ENCODE data around the gene KCNS1. TPM values are rescaled to one million over a fixed set of nuclear protein-coding genes. Genes with fewer than 3 reads are reported as not detected.
A peak's percentile ranks its signal among the peaks of the same experiment; 100 is the strongest.

KCNS1 gene
- total RNA-seq, 1 experiment from 2014 or later: not detected

DNA sequence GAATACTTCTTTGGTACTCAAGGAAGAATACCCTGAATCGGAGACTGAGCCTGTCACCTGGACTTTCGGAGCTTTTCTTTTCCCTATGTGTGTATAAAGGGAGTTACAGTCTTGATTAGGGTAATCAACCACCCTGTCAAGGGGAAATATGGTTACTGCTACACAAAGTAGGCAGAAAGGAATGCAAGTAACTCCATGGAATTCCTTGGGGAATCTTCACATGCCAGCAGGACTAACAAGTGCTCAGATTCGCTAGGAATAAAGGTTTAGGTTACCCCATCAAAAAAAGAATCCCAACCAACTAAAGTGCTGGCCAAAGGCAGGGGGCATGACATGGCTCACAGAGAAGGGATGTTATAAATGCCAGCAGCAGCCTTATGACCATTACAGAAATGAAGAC is 10.4 kb downstream of the KCNS1 start:
- Histone ChIP-seq H3K9me2 (replicated peaks; ENCODE audit: low read length) (no peaks in the 10 kb centered on the region), H3K27me3 (ENCODE audit: low read length) (no peaks in the 10 kb centered on the region), H2AFZ (ENCODE audit: low read length) (no peak overlapping the region), H3K4me3 (ENCODE audit: low read length) (no peak overlapping the region), H3K9me3 (ENCODE audit: low read length) (no peaks in the 10 kb centered on the region), H3K36me3 (ENCODE audit: low read depth, low read length) (no peaks in the 10 kb centered on the region), H3K79me2 (ENCODE audit: low read length) (no peaks in the 10 kb centered on the region), H3K9ac (ENCODE audit: low read length) (no peak overlapping the region), H3K27ac (ENCODE audit: low read length) (no peak overlapping the region), H4K20me1 (ENCODE audit: low read length) (no peaks in the 10 kb centered on the region), H3K4me2 (ENCODE audit: low read length) (no peak overlapping the region), H3K4me1 (ENCODE audit: insufficient read depth, low read length) (peaks cover 28% of the 10 kb centered on the region), H3F3A (ENCODE audit: low read length, unreplicated experiment) (peaks cover 9% of the 10 kb centered on the region)
- ATAC-seq (no peak), DNase-seq (no peak)
- intact Hi-C loops (cut with micrococcal nuclease): no loop called here
- BruUV-seq (replicated peaks): no TSS peak
- POLR2A ChIA-PET (ENCODE audit: unreplicated experiment): no interaction called here
- CTCF ChIA-PET: no interaction called here
- TF ChIP-seq, protein P1, sequence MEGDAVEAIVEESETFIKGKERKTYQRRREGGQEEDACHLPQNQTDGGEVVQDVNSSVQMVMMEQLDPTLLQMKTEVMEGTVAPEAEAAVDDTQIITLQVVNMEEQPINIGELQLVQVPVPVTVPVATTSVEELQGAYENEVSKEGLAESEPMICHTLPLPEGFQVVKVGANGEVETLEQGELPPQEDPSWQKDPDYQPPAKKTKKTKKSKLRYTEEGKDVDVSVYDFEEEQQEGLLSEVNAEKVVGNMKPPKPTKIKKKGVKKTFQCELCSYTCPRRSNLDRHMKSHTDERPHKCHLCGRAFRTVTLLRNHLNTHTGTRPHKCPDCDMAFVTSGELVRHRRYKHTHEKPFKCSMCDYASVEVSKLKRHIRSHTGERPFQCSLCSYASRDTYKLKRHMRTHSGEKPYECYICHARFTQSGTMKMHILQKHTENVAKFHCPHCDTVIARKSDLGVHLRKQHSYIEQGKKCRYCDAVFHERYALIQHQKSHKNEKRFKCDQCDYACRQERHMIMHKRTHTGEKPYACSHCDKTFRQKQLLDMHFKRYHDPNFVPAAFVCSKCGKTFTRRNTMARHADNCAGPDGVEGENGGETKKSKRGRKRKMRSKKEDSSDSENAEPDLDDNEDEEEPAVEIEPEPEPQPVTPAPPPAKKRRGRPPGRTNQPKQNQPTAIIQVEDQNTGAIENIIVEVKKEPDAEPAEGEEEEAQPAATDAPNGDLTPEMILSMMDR (conservative IDR thresholded peaks at IDR 0.05; ENCODE audit: low read depth, low read length): no peak
- TF ChIP-seq EZH2phosphoT487 (IDR thresholded peaks at IDR 0.05; ENCODE audit: borderline replicate concordance, low read length) (no peak), EZH2 (IDR thresholded peaks at IDR 0.05; ENCODE audit: low read length, unreplicated experiment) (no peak)

DNA sequence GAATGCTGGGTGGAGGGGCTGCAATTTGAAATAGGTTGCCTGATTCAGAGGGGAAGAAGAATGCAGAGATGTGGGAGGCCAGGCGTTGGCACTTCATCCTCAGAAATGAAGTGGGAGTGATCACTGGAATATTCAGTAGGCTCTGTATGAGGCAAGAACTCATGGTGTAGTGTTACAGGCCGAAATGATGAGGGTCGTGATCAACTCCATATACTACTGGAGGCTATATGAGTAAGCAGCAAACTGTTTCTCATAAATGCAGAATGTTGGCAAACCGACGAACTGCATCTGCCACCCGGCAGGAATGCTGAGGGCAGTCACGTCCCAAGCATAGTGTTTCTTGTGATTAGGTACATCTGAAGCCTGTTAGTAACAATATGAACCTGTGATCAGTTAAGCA is 12.7 kb downstream of the KCNS1 start:
- intact Hi-C loops (cut with micrococcal nuclease): loop anchor here (1.0 kb wide), 1 partner anchor 27 kb away; no protein-coding TSS in a partner anchor
- Histone ChIP-seq H3K4me3 (ENCODE audit: low read length) (peak overlapping the region; percentile 14; the same call in 1 of the 2 replicates), H3K36me3 (ENCODE audit: low read depth, low read length) (no peaks in the 10 kb centered on the region), H3K9ac (ENCODE audit: low read length) (peak overlapping the region; percentile 30), H3F3A (ENCODE audit: low read length, unreplicated experiment) (peaks cover 9% of the 10 kb centered on the region), H4K20me1 (ENCODE audit: low read length) (no peaks in the 10 kb centered on the region), H2AFZ (ENCODE audit: low read length) (peak overlapping the region; percentile 20; the same call in 1 of the 2 replicates), H3K27ac (ENCODE audit: low read length) (peak overlapping the region; percentile 88), H3K79me2 (ENCODE audit: low read length) (no peaks in the 10 kb centered on the region), H3K4me1 (ENCODE audit: insufficient read depth, low read length) (peaks cover 28% of the 10 kb centered on the region), H3K4me2 (ENCODE audit: low read length) (peak overlapping the region; percentile 68), H3K9me3 (ENCODE audit: low read length) (no peaks in the 10 kb centered on the region), H3K9me2 (replicated peaks; ENCODE audit: low read length) (no peaks in the 10 kb centered on the region), H3K27me3 (ENCODE audit: low read length) (no peaks in the 10 kb centered on the region)
- DNase-seq (peak; percentile 99), ATAC-seq (peak; percentile 97)
- ChIA-PET CTCF (no interaction called here), POLR2A (ENCODE audit: unreplicated experiment) (no interaction called here)
- BruUV-seq (replicated peaks): no TSS peak
- TF ChIP-seq EZH2 (IDR thresholded peaks at IDR 0.05; ENCODE audit: low read length, unreplicated experiment) (no peak), EZH2phosphoT487 (IDR thresholded peaks at IDR 0.05; ENCODE audit: borderline replicate concordance, low read length) (no peak)
- TF ChIP-seq, protein P1 (conservative IDR thresholded peaks at IDR 0.05; ENCODE audit: low read depth, low read length): no peak

DNA sequence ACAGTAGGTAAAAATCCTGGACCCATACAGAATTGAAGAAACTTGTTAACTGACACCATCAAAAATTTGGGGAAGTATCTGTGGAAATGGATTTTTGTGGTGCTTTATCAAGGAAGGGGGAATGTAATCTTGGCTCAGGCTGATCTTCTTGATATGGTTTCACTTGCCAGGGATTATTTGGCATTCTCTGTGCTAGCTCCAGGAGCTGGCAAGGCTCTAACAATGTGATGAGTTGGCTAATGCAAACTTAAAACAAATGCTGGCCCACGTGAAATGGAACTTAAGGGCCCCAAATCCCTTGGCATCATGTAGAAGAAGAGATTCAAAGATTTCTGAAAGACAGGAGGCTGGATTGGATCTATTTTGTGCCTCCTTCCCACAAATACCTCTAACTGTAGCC is 13.1 kb downstream of the KCNS1 start:
- no peaks in the 10 kb centered on the region for H3K79me2 ChIP-seq (ENCODE audit: low read length)
- TF ChIP-seq, protein P1 (conservative IDR thresholded peaks at IDR 0.05; ENCODE audit: low read depth, low read length): no peak
- TF ChIP-seq EZH2phosphoT487 (IDR thresholded peaks at IDR 0.05; ENCODE audit: borderline replicate concordance, low read length) (no peak), EZH2 (IDR thresholded peaks at IDR 0.05; ENCODE audit: low read length, unreplicated experiment) (no peak)
- H3K4me1 ChIP-seq (ENCODE audit: insufficient read depth, low read length): peaks cover 28% of the 10 kb centered on the region
- BruUV-seq (replicated peaks): TSS peak; percentile 99
- no peaks in the 10 kb centered on the region for H4K20me1 ChIP-seq (ENCODE audit: low read length)
- no peaks in the 10 kb centered on the region for H3K27me3 ChIP-seq (ENCODE audit: low read length)
- H3K4me2 ChIP-seq (ENCODE audit: low read length): peak overlapping the region; percentile 68
- no peaks in the 10 kb centered on the region for H3K9me2 ChIP-seq (replicated peaks; ENCODE audit: low read length)
- ChIA-PET CTCF (no interaction called here), POLR2A (ENCODE audit: unreplicated experiment) (no interaction called here)
- H3K4me3 ChIP-seq (ENCODE audit: low read length): peak overlapping the region; percentile 14; the same call in 1 of the 2 replicates
- peak overlapping the region; percentile 20; the same call in 1 of the 2 replicates for H2AFZ ChIP-seq (ENCODE audit: low read length)
- intact Hi-C loops (cut with micrococcal nuclease): loop anchor here (1.0 kb wide), 1 partner anchor 27 kb away; no protein-coding TSS in a partner anchor
- peak; percentile 70 for DNase-seq
- no peaks in the 10 kb centered on the region for H3K9me3 ChIP-seq (ENCODE audit: low read length)
- ATAC-seq: peak; percentile 43
- peak overlapping the region; percentile 30 for H3K9ac ChIP-seq (ENCODE audit: low read length)
- H3K36me3 ChIP-seq (ENCODE audit: low read depth, low read length): 0 out of 2 replicates have a peak, but pooled peaks cover under 1% of the 10 kb centered on the region
- peak overlapping the region; percentile 88 for H3K27ac ChIP-seq (ENCODE audit: low read length)
- peaks cover 9% of the 10 kb centered on the region for H3F3A ChIP-seq (ENCODE audit: low read length, unreplicated experiment)
